H1 (cell line): ENCODE data around the gene KCTD8. TPM values are rescaled to one million over a fixed set of nuclear protein-coding genes. Genes with fewer than 3 reads are reported as not detected.

ENCODE experiments used
- CTCF ChIA-PET: fragments of 300-600 bp; sonication (Branson Sonifier 250); formaldehyde crosslinking; loops from one replicate; lab custom pipeline; 2021; ENCODE audit not compliant: partially characterized antibody; lab: Charles Lee
- POLR2A ChIA-PET: fragments of 300-600 bp; sonication (Branson Sonifier 250); formaldehyde crosslinking; loops from one replicate; lab custom pipeline; 2021; ENCODE audit warnings: inconsistent platforms; ENCODE audit not compliant: partially characterized antibody; lab: Charles Lee
- DNase-seq, 2 experiments: peaks; one replicate each; pipeline versions ENCODE4 v3.0.0 to v3.0.0-alpha.2; 2010 to 2022; ENCODE audit warnings: low spot score in 2 of 2, low read depth in 1 of 2, mixed read lengths in 1 of 2
- FAIRE-seq: peaks from 2 replicates; lab custom pipeline; 2011; peaks lifted over from hg19 to GRCh38; lab: Jason Lieb, UNC
- H2AFZ ChIP-seq: 2 replicates; pipeline ENCODE4 v1.8.1; 2012; ENCODE audit warnings: low read length, inconsistent platforms
- H2AK5ac ChIP-seq: 2 replicates; pipeline ENCODE4 v1.6.1; 2013; ENCODE audit warnings: low read depth, low read length
- H2BK120ac ChIP-seq: replicated peaks from 2 replicates; pipeline ENCODE3; 2013; ENCODE audit warnings: low read depth, low read length, inconsistent platforms
- H2BK12ac ChIP-seq: 2 replicates; pipeline ENCODE4 v1.6.1; 2013; ENCODE audit warnings: low read depth, low read length
- H2BK15ac ChIP-seq: 2 replicates; pipeline ENCODE4 v1.6.1; 2013; ENCODE audit warnings: low read length
- H2BK20ac ChIP-seq: 2 replicates; pipeline ENCODE4 v1.6.1; 2013; ENCODE audit warnings: low read length
- H2BK5ac ChIP-seq: 2 replicates; pipeline ENCODE4 v1.6.1; 2013; ENCODE audit warnings: low read depth, low read length
- H3K14ac ChIP-seq: 2 replicates; pipeline ENCODE4 v1.6.1; 2013; ENCODE audit warnings: inconsistent platforms; ENCODE audit not compliant: insufficient read length
- H3K18ac ChIP-seq: 2 replicates; pipeline ENCODE4 v1.6.1; 2013; ENCODE audit warnings: low read length; ENCODE audit errors: extremely low read depth
- H3K23ac ChIP-seq: 2 replicates; pipeline ENCODE4 v1.6.1; 2013; ENCODE audit warnings: inconsistent platforms; ENCODE audit not compliant: insufficient read length
- H3K23me2 ChIP-seq: 2 replicates; pipeline ENCODE4 v1.6.1; 2013; ENCODE audit warnings: low read depth, low read length
- H3K27ac ChIP-seq: 2 replicates; pipeline ENCODE4 v1.6.1; 2011; ENCODE audit warnings: low read depth, low read length, inconsistent platforms
- H3K27me3 ChIP-seq, 4 experiments: replicated peaks in 1 of 4; 1 replicate in 1 of 4; 2 replicates in 3 of 4; pipeline versions ENCODE4 v1.6.1 to v1.8.1; 2011 to 2013; ENCODE audit warnings: low read length in 3 of 4, mild to moderate bottlenecking in 3 of 4, inconsistent platforms in 2 of 4, mixed read lengths in 2 of 4, moderate library complexity in 1 of 4; ENCODE audit not compliant: control insufficient read depth in 3 of 4, insufficient read depth in 3 of 4; ENCODE audit errors: extremely low read depth in 1 of 4
- H3K36me3 ChIP-seq, 4 experiments: 2 replicates each; pipeline versions ENCODE4 v1.6.1 to v1.8.1; 2011 to 2013; ENCODE audit warnings: mild to moderate bottlenecking in 4 of 4, low read length in 3 of 4, moderate library complexity in 2 of 4, control low read depth in 1 of 4, inconsistent platforms in 1 of 4; ENCODE audit not compliant: insufficient read depth in 4 of 4, control insufficient read depth in 2 of 4
- H3K4ac ChIP-seq: replicated peaks from 2 replicates; pipeline ENCODE3; 2013; ENCODE audit warnings: low read length, low read depth, mixed read lengths, inconsistent platforms; ENCODE audit not compliant: insufficient read length
- H3K4me1 ChIP-seq, 4 experiments: replicated peaks in 1 of 4; 1 replicate in 1 of 4; 2 replicates in 3 of 4; pipeline versions ENCODE4 v1.6.1 to v1.8.1; 2011 to 2013; ENCODE audit warnings: low read length in 3 of 4, inconsistent platforms in 2 of 4, mixed read lengths in 1 of 4; ENCODE audit not compliant: insufficient read depth in 4 of 4, control insufficient read depth in 3 of 4
- H3K4me2 ChIP-seq, 2 experiments: 2 replicates each; pipeline versions ENCODE4 v1.6.1 to v1.8.1; 2011 to 2013; ENCODE audit warnings: low read depth in 2 of 2, low read length in 2 of 2, control low read depth in 1 of 2, inconsistent platforms in 1 of 2, mild to moderate bottlenecking in 1 of 2; ENCODE audit not compliant: insufficient read depth in 1 of 2
- H3K4me3 ChIP-seq, 4 experiments: fragments of 200-600, 300-600 bp in 1 of 4; sonication (generic), shearing (Covaris generic), sonication (Bioruptor Twin) in 1 of 4; 2 replicates each; pipeline versions ENCODE4 v1.5.1 to v1.8.1; 2011 to 2016; ENCODE audit warnings: low read length in 4 of 4, low read depth in 3 of 4, control low read depth in 2 of 4, inconsistent platforms in 2 of 4, mild to moderate bottlenecking in 2 of 4, mixed read lengths in 1 of 4, moderate library complexity in 1 of 4; ENCODE audit not compliant: insufficient read depth in 2 of 4; ENCODE audit errors: extremely low read depth in 1 of 4
- H3K56ac ChIP-seq: replicated peaks from 2 replicates; pipeline ENCODE3; 2013; ENCODE audit warnings: low read depth, mild to moderate bottlenecking, mixed read lengths, low read length, inconsistent platforms; ENCODE audit not compliant: insufficient read length
- H3K79me1 ChIP-seq: 2 replicates; pipeline ENCODE4 v1.6.1; 2013; ENCODE audit warnings: low read depth, low read length, control low read depth
- H3K79me2 ChIP-seq, 2 experiments: 2 replicates each; pipeline versions ENCODE4 v1.6.1 to v1.8.1; 2012 to 2013; ENCODE audit warnings: low read length in 2 of 2, mild to moderate bottlenecking in 2 of 2, inconsistent platforms in 1 of 2; ENCODE audit not compliant: insufficient read depth in 2 of 2, control insufficient read depth in 1 of 2
- H3K9ac ChIP-seq, 4 experiments: replicated peaks in 1 of 4; 1 replicate in 1 of 4; 2 replicates in 3 of 4; pipeline versions ENCODE4 v1.6.1 to v1.8.1; 2011 to 2013; ENCODE audit warnings: low read depth in 3 of 4, low read length in 3 of 4, control low read depth in 2 of 4, mild to moderate bottlenecking in 2 of 4, moderate library complexity in 2 of 4, inconsistent platforms in 1 of 4; ENCODE audit errors: extremely low read depth in 1 of 4
- H3K9me3 ChIP-seq, 2 experiments: 2 replicates each; pipeline versions ENCODE4 v1.6.1 to v1.8.1; 2012 to 2013; ENCODE audit warnings: mild to moderate bottlenecking in 2 of 2, moderate library complexity in 2 of 2, control low read depth in 1 of 2, inconsistent platforms in 1 of 2, low read depth in 1 of 2, low read length in 1 of 2, mixed read lengths in 1 of 2; ENCODE audit not compliant: insufficient read depth in 2 of 2
- H4K20me1 ChIP-seq, 2 experiments: replicated peaks in 1 of 2; 2 replicates each; pipeline versions ENCODE3 to v1.8.1; 2011 to 2013; ENCODE audit warnings: inconsistent platforms in 2 of 2, low read length in 2 of 2, mild to moderate bottlenecking in 1 of 2; ENCODE audit not compliant: insufficient read depth in 2 of 2, control insufficient read depth in 1 of 2
- H4K5ac ChIP-seq: 2 replicates; pipeline ENCODE4 v1.6.1; 2013; ENCODE audit warnings: low read length, low read depth, mixed read lengths, inconsistent platforms; ENCODE audit not compliant: insufficient read length
- H4K8ac ChIP-seq: 2 replicates; pipeline ENCODE4 v1.8.0; 2013; ENCODE audit warnings: mild to moderate bottlenecking, moderate library complexity, low read length, inconsistent platforms; ENCODE audit not compliant: insufficient read depth; ENCODE audit errors: extremely low read depth
- H4K91ac ChIP-seq: replicated peaks from 2 replicates; pipeline ENCODE3; 2013; ENCODE audit warnings: low read length, mixed read lengths, inconsistent platforms; ENCODE audit not compliant: insufficient read length
- BRCA1 ChIP-seq: IDR thresholded peaks from 2 replicates; pipeline ENCODE4 v1.6.1; 2012; ENCODE audit warnings: low read depth, low read length, improper control_type of control experiment
- CHD1 ChIP-seq: IDR thresholded peaks from 2 replicates; pipeline ENCODE4 v1.6.1; 2012; ENCODE audit warnings: low read depth, low read length, improper control_type of control experiment
- CTCF ChIP-seq, 3 experiments: IDR thresholded peaks; 1 replicate in 2 of 3; 2 replicates in 1 of 3; pipeline versions ENCODE4 v1.5.1 to v1.6.1; 2011; ENCODE audit warnings: low read length in 3 of 3, mild to moderate bottlenecking in 3 of 3, inconsistent platforms in 2 of 3, low read depth in 1 of 3, moderate library complexity in 1 of 3; ENCODE audit not compliant: insufficient read depth in 1 of 3; ENCODE audit errors: control extremely low read depth in 1 of 3
- MAX ChIP-seq: IDR thresholded peaks from 2 replicates; pipeline ENCODE4 v1.6.1; 2012; ENCODE audit warnings: inconsistent platforms
- RFX5 ChIP-seq: IDR thresholded peaks from 2 replicates; pipeline ENCODE4 v1.6.1; 2011; ENCODE audit warnings: low read depth, low read length, improper control_type of control experiment, borderline replicate concordance
- TAF1 ChIP-seq: IDR thresholded peaks from 2 replicates; pipeline ENCODE4 v1.6.1; 2011; ENCODE audit warnings: mild to moderate bottlenecking, low read depth, low read length
- WGBS, 2 experiments: shearing (Covaris generic) in 1 of 2; methylation state at CpG; one replicate each; pipeline versions ENCODE4 v1.1.6 to v1.1.7; 2013 to 2015; ENCODE audit warnings: low lambda C conversion rate in 2 of 2, mixed read lengths in 2 of 2, inconsistent platforms in 1 of 2, low coverage in 1 of 2, missing lambda C conversion rate in 1 of 2; ENCODE audit not compliant: insufficient replicate concordance in 2 of 2, insufficient coverage in 1 of 2, insufficient read length in 1 of 2; ENCODE audit errors: extremely low coverage in 1 of 2, missing lambda C conversion rate in 1 of 2; 5-methylcytosine and 5-hydroxymethylcytosine counted together
- polyA plus RNA-seq, 7 experiments: library from polyadenylated mRNA; depleted of rRNA in 3 of 7; stranded (reverse) in 5 of 7; unstranded in 2 of 7; fragments of >200 nt in 5 of 7; fragments of 200-250 nt in 2 of 7; gene quantifications; 1 replicate in 5 of 7; 2 replicates in 1 of 7; 4 replicates in 1 of 7; pipeline versions ENCODE4 v1.2.1 to v1.2.3, GENCODE V29; 2011 to 2013; ENCODE audit warnings: missing spikeins in 2 of 7, mixed read lengths in 2 of 7
- total RNA-seq: library from RNA; stranded (reverse); fragmentation: NEBNext Ultra II Directional; extraction: Animal tissue kit (Norgen Biotek cat#: 25700); gene quantifications from 2 replicates; pipeline ENCODE4 v1.2.1, GENCODE V29; 2021

KCTD8 gene
- total and polyA plus RNA-seq, 2 of the 8 experiments (the other 6 are each of a cell fraction or from before 2014, with no cell fraction given): 2.9 to 3.7 TPM

GRCh38 chr4:44221407-44221806, 227.2 kb downstream of the KCTD8 start:
- Histone ChIP-seq H3K4me1 (no peaks in the 10 kb centered on the region), H3K18ac (no peak overlapping the region), H2AK5ac (no peak overlapping the region), H3K36me3 (no peaks in the 10 kb centered on the region), H3K9ac (no peak overlapping the region), H3K4ac (no peak overlapping the region), H4K91ac (no peak overlapping the region), H2AFZ (no peak overlapping the region), H3K56ac (no peak overlapping the region), H4K8ac (no peak overlapping the region), H3K27me3 (no peaks in the 10 kb centered on the region), H2BK5ac (no peak overlapping the region), H4K5ac (no peak overlapping the region), H2BK15ac (no peak overlapping the region), H3K4me2 (no peak overlapping the region), H3K9me3 (no peaks in the 10 kb centered on the region; a peak in 1 of 4 replicates), H3K79me1 (no peaks in the 10 kb centered on the region), H3K23ac (no peak overlapping the region), H3K79me2 (no peaks in the 10 kb centered on the region), H2BK20ac (no peak overlapping the region), H3K27ac (no peak overlapping the region), H3K14ac (no peak overlapping the region), H2BK12ac (no peak overlapping the region), H3K23me2 (no peaks in the 10 kb centered on the region), H3K4me3 (no peak overlapping the region), H2BK120ac (no peak overlapping the region), H4K20me1 (no peaks in the 10 kb centered on the region)
- TF ChIP-seq TAF1: no peak
- TF ChIP-seq RFX5: no peak
- no peak for TF ChIP-seq CTCF (IDR thresholded peaks at IDR 0.05; ENCODE audit: control extremely low read depth in 1 of 3, insufficient read depth in 1 of 3, low read depth in 1 of 3, low read length in 3 of 3)
- TF ChIP-seq BRCA1: no peak
- no peak for TF ChIP-seq CHD1
- TF ChIP-seq MAX: no peak
- DNase-seq (no peak), FAIRE-seq (no peak)
- POLR2A ChIA-PET: no interaction called here
- 86% methylated on average over 4 of the region's 4 CpGs; no CpG with 5 or more reads in 1 of the 2 experiments for WGBS, 2 experiments
- CTCF ChIA-PET: no interaction called here
